GM23338 (cell line): ENCODE results near the gene RNF17. TPM values are rescaled to one million over a fixed set of nuclear protein-coding genes. Genes with fewer than 3 reads are reported as not detected.

ENCODE experiments used
- ATAC-seq: fragments of 200-7000 bp; cut with Tn5 transposase; 3 replicates; pipeline ENCODE4 v1.9.1; 2020
- DNase-seq: peaks from one replicate; pipeline ENCODE4 v3.0.0-alpha.2; 2015; ENCODE audit warnings: low spot score
- H2AFZ ChIP-seq: fragments of 200-600 bp; sonication (generic); 2 replicates; pipeline ENCODE4 v1.8.0; 2016; ENCODE audit warnings: antibody characterized with exemption, mild to moderate bottlenecking, moderate library complexity
- H3F3A ChIP-seq: fragments of 200-600 bp; sonication (generic); replicated peaks from 2 replicates; pipeline ENCODE4 v1.8.0; 2017; ENCODE audit warnings: antibody characterized with exemption, mixed run types, low read depth
- H3K27ac ChIP-seq: fragments of 200-600 bp; sonication (generic); 2 replicates; pipeline ENCODE4 v1.6.1; 2016; ENCODE audit warnings: low read depth
- H3K27me3 ChIP-seq: fragments of 200-600 bp; sonication (generic); 2 replicates; pipeline ENCODE4 v1.8.0; 2016; ENCODE audit warnings: mild to moderate bottlenecking, mixed run types, moderate library complexity; ENCODE audit not compliant: insufficient read depth
- H3K36me3 ChIP-seq: fragments of 200-600 bp; sonication (generic); 2 replicates; pipeline ENCODE4 v1.8.0; 2016; ENCODE audit warnings: mild to moderate bottlenecking; ENCODE audit not compliant: insufficient read depth
- H3K4me1 ChIP-seq: fragments of 200-600 bp; sonication (generic); 2 replicates; pipeline ENCODE4 v1.8.0; 2016; ENCODE audit warnings: mild to moderate bottlenecking, moderate library complexity; ENCODE audit not compliant: insufficient read depth
- H3K4me2 ChIP-seq: fragments of 200-600 bp; sonication (generic); 2 replicates; pipeline ENCODE4 v1.7.1; 2017; ENCODE audit warnings: mixed run types
- H3K4me3 ChIP-seq: fragments of 200-600 bp; sonication (generic); 2 replicates; pipeline ENCODE4 v1.6.1; 2016; ENCODE audit warnings: mixed run types
- H3K79me2 ChIP-seq: fragments of 200-600 bp; sonication (generic); replicated peaks from 2 replicates; pipeline ENCODE4 v1.8.0; 2017; ENCODE audit warnings: mild to moderate bottlenecking; ENCODE audit not compliant: insufficient read depth
- H3K9me2 ChIP-seq: fragments of 200-600 bp; sonication (generic); 2 replicates; pipeline ENCODE4 v1.8.0; 2017; ENCODE audit not compliant: insufficient read depth
- H4K20me1 ChIP-seq: fragments of 200-600 bp; sonication (generic); replicated peaks from 2 replicates; pipeline ENCODE4 v1.8.0; 2017; ENCODE audit warnings: mild to moderate bottlenecking; ENCODE audit not compliant: insufficient read depth
- H3K27ac Mint-ChIP-seq: 2 replicates; pipeline ENCODE4 v1.8.0; 2020; ENCODE audit warnings: inconsistent platforms, mild to moderate bottlenecking, moderate library complexity, mixed read lengths
- H3K27me3 Mint-ChIP-seq: 3 replicates; pipeline ENCODE4 v1.8.0; 2022; ENCODE audit warnings: low read depth, mild to moderate bottlenecking, moderate library complexity, mixed read lengths, inconsistent platforms; ENCODE audit not compliant: insufficient read depth, poor library complexity
- H3K36me3 Mint-ChIP-seq: 3 replicates; pipeline ENCODE4 v1.8.0; 2021; ENCODE audit warnings: low read depth, mild to moderate bottlenecking, inconsistent platforms, moderate library complexity, mixed read lengths
- H3K4me1 Mint-ChIP-seq: 3 replicates; pipeline ENCODE4 v1.8.0; 2020; ENCODE audit warnings: mild to moderate bottlenecking, inconsistent platforms, mixed read lengths
- H3K4me3 Mint-ChIP-seq: 3 replicates; pipeline ENCODE4 v1.8.0; 2021; ENCODE audit warnings: moderate library complexity, mild to moderate bottlenecking, inconsistent platforms, mixed read lengths
- H3K9me3 Mint-ChIP-seq: 3 replicates; pipeline ENCODE4 v1.8.0; 2020; ENCODE audit warnings: moderate library complexity, mild to moderate bottlenecking, inconsistent platforms, mixed read lengths
- CREB1 ChIP-seq: fragments of 250-450 bp; sonication (Bioruptor Pico); IDR thresholded peaks from 2 replicates; pipeline ENCODE4 v1.5.0; 2020; ENCODE audit warnings: low read depth, mild to moderate bottlenecking, moderate library complexity
- EZH2 ChIP-seq: fragments of 200-600 bp; sonication (generic); IDR thresholded peaks from one replicate; pipeline ENCODE4 v1.8.0; 2017; ENCODE audit warnings: antibody characterized with exemption, mild to moderate bottlenecking, low read depth; ENCODE audit not compliant: unreplicated experiment
- JUNB ChIP-seq: IDR thresholded peaks from one replicate; pipeline ENCODE4 v1.6.1; 2016; ENCODE audit warnings: antibody characterized with exemption; ENCODE audit not compliant: unreplicated experiment
- NANOG ChIP-seq: IDR thresholded peaks from 2 replicates; pipeline ENCODE4 v1.6.1; 2016; ENCODE audit warnings: antibody characterized with exemption, borderline replicate concordance
- POLR2AphosphoS5 ChIP-seq: IDR thresholded peaks from 2 replicates; pipeline ENCODE4 v1.6.1; 2016; ENCODE audit warnings: antibody characterized with exemption, low read depth
- STAT1 ChIP-seq: IDR thresholded peaks from one replicate; pipeline ENCODE4 v1.6.1; 2016; ENCODE audit warnings: antibody characterized with exemption; ENCODE audit not compliant: unreplicated experiment
- ZNF114 ChIP-seq: fragments of 250-450 bp; sonication (Bioruptor Pico); IDR thresholded peaks from 2 replicates; pipeline ENCODE4 v1.5.0; 2020; ENCODE audit warnings: mild to moderate bottlenecking, moderate library complexity
- ZNF331 ChIP-seq: fragments of 250-450 bp; sonication (Bioruptor Pico); IDR thresholded peaks from 2 replicates; pipeline ENCODE4 v1.5.0; 2020; ENCODE audit warnings: low read depth, mild to moderate bottlenecking, moderate library complexity
- polyA plus RNA-seq: library from polyadenylated mRNA; unstranded; fragments of >200 nt; fragmentation: Nextera tagmentation; extraction: Ambion mirVana; gene quantifications from 2 replicates; pipeline ENCODE4 v1.2.1, GENCODE V29; 2016
- total RNA-seq: library from RNA; depleted of rRNA; stranded (reverse); fragments of >200 nt; shearing (Covaris generic); gene quantifications from 2 replicates; pipeline ENCODE4 v1.2.3, GENCODE V29; 2014
- TF ChIP-seq, protein P1 (sequence below): fragments of 250-450 bp; sonication (Bioruptor Pico); IDR thresholded peaks from 2 replicates; pipeline ENCODE4 v1.5.0; 2020; ENCODE audit warnings: mild to moderate bottlenecking, moderate library complexity
- TF ChIP-seq, protein P2 (sequence below): IDR thresholded peaks from 2 replicates; pipeline ENCODE4 v1.6.1; 2016; ENCODE audit warnings: antibody characterized with exemption
- TF ChIP-seq, protein P3 (sequence below), 2 experiments: fragments of 200-600 bp in 1 of 2; sonication (generic) in 1 of 2; conservative IDR thresholded peaks; 2 replicates each; pipeline versions ENCODE4 v1.5.1 to v1.6.1; 2016 to 2017; ENCODE audit warnings: antibody characterized with exemption in 2 of 2, low read depth in 2 of 2, mild to moderate bottlenecking in 2 of 2, moderate library complexity in 1 of 2
- TF ChIP-seq, protein P4 (sequence below): IDR thresholded peaks from one replicate; pipeline ENCODE4 v1.6.1; 2018; ENCODE audit warnings: antibody characterized with exemption; ENCODE audit not compliant: unreplicated experiment

The RNF17 gene
- total and polyA plus RNA-seq, 2 experiments from 2014 or later, result 0.16 TPM; not detected in 1

DNA sequence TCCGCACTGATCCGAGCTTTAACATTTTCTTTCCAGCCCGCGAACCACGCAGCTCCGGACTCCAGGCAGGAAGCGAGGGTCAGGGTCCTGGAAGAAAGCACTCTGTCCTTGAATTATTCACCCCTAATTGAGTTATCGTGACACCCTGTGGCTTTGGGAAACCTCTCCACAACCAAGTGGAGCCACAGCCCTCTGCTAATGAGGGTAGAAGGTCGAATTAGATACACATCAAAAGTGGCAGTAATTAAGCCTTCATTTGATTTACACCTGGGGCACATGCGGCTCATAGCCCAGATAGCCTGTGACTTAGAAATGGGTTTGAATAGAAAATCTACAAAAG lies 15.9 kb upstream of the RNF17 start (continued):
- TF ChIP-seq, protein P1, sequence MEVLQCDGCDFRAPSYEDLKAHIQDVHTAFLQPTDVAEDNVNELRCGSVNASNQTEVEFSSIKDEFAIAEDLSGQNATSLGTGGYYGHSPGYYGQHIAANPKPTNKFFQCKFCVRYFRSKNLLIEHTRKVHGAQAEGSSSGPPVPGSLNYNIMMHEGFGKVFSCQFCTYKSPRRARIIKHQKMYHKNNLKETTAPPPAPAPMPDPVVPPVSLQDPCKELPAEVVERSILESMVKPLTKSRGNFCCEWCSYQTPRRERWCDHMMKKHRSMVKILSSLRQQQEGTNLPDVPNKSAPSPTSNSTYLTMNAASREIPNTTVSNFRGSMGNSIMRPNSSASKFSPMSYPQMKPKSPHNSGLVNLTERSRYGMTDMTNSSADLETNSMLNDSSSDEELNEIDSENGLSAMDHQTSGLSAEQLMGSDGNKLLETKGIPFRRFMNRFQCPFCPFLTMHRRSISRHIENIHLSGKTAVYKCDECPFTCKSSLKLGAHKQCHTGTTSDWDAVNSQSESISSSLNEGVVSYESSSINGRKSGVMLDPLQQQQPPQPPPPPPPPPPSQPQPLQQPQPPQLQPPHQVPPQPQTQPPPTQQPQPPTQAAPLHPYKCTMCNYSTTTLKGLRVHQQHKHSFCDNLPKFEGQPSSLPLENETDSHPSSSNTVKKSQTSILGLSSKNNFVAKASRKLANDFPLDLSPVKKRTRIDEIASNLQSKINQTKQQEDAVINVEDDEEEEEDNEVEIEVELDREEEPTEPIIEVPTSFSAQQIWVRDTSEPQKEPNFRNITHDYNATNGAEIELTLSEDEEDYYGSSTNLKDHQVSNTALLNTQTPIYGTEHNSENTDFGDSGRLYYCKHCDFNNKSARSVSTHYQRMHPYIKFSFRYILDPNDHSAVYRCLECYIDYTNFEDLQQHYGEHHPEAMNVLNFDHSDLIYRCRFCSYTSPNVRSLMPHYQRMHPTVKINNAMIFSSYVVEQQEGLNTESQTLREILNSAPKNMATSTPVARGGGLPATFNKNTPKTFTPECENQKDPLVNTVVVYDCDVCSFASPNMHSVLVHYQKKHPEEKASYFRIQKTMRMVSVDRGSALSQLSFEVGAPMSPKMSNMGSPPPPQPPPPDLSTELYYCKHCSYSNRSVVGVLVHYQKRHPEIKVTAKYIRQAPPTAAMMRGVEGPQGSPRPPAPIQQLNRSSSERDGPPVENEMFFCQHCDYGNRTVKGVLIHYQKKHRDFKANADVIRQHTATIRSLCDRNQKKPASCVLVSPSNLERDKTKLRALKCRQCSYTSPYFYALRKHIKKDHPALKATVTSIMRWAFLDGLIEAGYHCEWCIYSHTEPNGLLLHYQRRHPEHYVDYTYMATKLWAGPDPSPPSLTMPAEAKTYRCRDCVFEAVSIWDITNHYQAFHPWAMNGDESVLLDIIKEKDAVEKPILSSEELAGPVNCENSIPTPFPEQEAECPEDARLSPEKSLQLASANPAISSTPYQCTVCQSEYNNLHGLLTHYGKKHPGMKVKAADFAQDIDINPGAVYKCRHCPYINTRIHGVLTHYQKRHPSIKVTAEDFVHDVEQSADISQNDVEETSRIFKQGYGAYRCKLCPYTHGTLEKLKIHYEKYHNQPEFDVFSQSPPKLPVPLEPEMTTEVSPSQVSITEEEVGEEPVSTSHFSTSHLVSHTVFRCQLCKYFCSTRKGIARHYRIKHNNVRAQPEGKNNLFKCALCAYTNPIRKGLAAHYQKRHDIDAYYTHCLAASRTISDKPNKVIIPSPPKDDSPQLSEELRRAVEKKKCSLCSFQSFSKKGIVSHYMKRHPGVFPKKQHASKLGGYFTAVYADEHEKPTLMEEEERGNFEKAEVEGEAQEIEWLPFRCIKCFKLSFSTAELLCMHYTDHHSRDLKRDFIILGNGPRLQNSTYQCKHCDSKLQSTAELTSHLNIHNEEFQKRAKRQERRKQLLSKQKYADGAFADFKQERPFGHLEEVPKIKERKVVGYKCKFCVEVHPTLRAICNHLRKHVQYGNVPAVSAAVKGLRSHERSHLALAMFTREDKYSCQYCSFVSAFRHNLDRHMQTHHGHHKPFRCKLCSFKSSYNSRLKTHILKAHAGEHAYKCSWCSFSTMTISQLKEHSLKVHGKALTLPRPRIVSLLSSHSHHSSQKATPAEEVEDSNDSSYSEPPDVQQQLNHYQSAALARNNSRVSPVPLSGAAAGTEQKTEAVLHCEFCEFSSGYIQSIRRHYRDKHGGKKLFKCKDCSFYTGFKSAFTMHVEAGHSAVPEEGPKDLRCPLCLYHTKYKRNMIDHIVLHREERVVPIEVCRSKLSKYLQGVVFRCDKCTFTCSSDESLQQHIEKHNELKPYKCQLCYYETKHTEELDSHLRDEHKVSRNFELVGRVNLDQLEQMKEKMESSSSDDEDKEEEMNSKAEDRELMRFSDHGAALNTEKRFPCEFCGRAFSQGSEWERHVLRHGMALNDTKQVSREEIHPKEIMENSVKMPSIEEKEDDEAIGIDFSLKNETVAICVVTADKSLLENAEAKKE (CRISPR knock-in tag), result no peak
- TF ChIP-seq, protein P2, sequence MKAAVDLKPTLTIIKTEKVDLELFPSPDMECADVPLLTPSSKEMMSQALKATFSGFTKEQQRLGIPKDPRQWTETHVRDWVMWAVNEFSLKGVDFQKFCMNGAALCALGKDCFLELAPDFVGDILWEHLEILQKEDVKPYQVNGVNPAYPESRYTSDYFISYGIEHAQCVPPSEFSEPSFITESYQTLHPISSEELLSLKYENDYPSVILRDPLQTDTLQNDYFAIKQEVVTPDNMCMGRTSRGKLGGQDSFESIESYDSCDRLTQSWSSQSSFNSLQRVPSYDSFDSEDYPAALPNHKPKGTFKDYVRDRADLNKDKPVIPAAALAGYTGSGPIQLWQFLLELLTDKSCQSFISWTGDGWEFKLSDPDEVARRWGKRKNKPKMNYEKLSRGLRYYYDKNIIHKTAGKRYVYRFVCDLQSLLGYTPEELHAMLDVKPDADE, result no peak
- TF ChIP-seq POLR2AphosphoS5 (no peak), ZNF114 (CRISPR knock-in tag) (no peak), CREB1 (no peak)

DNA sequence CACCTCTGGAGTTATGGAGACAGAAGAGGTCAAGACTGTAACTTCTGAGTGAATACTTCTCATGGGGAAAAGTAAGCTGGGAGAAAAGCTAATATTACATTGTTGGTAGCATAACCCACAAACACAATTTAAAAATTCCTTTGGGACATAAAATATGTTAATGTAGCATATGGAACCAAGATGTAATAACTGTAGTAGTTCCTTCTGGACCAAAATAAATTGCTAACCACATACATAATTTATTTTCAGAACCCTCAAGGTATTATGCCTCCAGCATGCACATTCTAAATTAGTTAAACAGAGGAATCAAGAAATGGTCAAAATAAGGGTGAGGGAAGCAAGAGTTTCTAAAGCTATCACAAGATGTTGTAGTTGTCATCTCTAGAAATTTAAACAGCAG lies 4.8 kb upstream of the RNF17 start:
- no peaks in the 10 kb centered on the region for H3K27me3 Mint-ChIP-seq
- H3K36me3 ChIP-seq, result no peaks in the 10 kb centered on the region
- ATAC-seq, result no peak
- TF ChIP-seq, protein P2, result no peak
- TF ChIP-seq EZH2 (no peak), NANOG (no peak), JUNB (no peak), ZNF331 (CRISPR knock-in tag) (no peak), CREB1 (no peak), STAT1 (no peak)
- TF ChIP-seq, protein P3, sequence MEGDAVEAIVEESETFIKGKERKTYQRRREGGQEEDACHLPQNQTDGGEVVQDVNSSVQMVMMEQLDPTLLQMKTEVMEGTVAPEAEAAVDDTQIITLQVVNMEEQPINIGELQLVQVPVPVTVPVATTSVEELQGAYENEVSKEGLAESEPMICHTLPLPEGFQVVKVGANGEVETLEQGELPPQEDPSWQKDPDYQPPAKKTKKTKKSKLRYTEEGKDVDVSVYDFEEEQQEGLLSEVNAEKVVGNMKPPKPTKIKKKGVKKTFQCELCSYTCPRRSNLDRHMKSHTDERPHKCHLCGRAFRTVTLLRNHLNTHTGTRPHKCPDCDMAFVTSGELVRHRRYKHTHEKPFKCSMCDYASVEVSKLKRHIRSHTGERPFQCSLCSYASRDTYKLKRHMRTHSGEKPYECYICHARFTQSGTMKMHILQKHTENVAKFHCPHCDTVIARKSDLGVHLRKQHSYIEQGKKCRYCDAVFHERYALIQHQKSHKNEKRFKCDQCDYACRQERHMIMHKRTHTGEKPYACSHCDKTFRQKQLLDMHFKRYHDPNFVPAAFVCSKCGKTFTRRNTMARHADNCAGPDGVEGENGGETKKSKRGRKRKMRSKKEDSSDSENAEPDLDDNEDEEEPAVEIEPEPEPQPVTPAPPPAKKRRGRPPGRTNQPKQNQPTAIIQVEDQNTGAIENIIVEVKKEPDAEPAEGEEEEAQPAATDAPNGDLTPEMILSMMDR (conservative IDR thresholded peaks at IDR 0.05; ENCODE audit: low read depth in 2 of 2), result no peak
- TF ChIP-seq, protein P4, sequence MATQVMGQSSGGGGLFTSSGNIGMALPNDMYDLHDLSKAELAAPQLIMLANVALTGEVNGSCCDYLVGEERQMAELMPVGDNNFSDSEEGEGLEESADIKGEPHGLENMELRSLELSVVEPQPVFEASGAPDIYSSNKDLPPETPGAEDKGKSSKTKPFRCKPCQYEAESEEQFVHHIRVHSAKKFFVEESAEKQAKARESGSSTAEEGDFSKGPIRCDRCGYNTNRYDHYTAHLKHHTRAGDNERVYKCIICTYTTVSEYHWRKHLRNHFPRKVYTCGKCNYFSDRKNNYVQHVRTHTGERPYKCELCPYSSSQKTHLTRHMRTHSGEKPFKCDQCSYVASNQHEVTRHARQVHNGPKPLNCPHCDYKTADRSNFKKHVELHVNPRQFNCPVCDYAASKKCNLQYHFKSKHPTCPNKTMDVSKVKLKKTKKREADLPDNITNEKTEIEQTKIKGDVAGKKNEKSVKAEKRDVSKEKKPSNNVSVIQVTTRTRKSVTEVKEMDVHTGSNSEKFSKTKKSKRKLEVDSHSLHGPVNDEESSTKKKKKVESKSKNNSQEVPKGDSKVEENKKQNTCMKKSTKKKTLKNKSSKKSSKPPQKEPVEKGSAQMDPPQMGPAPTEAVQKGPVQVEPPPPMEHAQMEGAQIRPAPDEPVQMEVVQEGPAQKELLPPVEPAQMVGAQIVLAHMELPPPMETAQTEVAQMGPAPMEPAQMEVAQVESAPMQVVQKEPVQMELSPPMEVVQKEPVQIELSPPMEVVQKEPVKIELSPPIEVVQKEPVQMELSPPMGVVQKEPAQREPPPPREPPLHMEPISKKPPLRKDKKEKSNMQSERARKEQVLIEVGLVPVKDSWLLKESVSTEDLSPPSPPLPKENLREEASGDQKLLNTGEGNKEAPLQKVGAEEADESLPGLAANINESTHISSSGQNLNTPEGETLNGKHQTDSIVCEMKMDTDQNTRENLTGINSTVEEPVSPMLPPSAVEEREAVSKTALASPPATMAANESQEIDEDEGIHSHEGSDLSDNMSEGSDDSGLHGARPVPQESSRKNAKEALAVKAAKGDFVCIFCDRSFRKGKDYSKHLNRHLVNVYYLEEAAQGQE, result no peak

More for the DNA sequence above, 4.8 kb upstream of the RNF17 start:
- H3K79me2 ChIP-seq, result no peaks in the 10 kb centered on the region
- H3K4me3 ChIP-seq, result no peak overlapping the region
- H3F3A ChIP-seq, result no peaks in the 10 kb centered on the region
- Mint-ChIP-seq H3K4me3 (no peak overlapping the region), H3K4me1 (peaks cover 11% of the 10 kb centered on the region; the same call in 2 of the 3 replicates), H3K36me3 (no peaks in the 10 kb centered on the region), H3K27ac (no peak overlapping the region), H3K9me3 (no peaks in the 10 kb centered on the region)
- no peak overlapping the region for H2AFZ ChIP-seq
- DNase-seq, result no peak
- H3K4me1 ChIP-seq, result peaks cover 9% of the 10 kb centered on the region; the same call in 1 of the 2 replicates
- no peaks in the 10 kb centered on the region for H4K20me1 ChIP-seq
- H3K4me2 ChIP-seq, result no peak overlapping the region
- no peaks in the 10 kb centered on the region for H3K27me3 ChIP-seq
- no peak overlapping the region for H3K27ac ChIP-seq
- no peaks in the 10 kb centered on the region for H3K9me2 ChIP-seq
